Measurements from ENCODE around the gene ALPG. TPM values are rescaled to one million over a fixed set of nuclear protein-coding genes. Genes with fewer than 3 reads are reported as not detected.

The ALPG gene
- total and polyA plus RNA-seq, 2 of the 4 experiments (the other 2 are of a cell fraction) = not detected

- Histone ChIP-seq H2AFZ (replicated peaks; ENCODE audit: low read length, poor library complexity) (no peak overlapping the region), H2BK120ac (ENCODE audit: low read depth, low read length) (no peak overlapping the region), H4K5ac (ENCODE audit: low read depth, low read length) (no peak overlapping the region), H3K9ac (ENCODE audit: low read depth, low read length) (no peak overlapping the region), H3K27me3 (ENCODE audit: control insufficient read depth, insufficient read depth, low read length) (peaks cover 75% of the 10 kb centered on the region), H3K56ac (ENCODE audit: extremely low read depth, insufficient read depth, low read length) (no peak overlapping the region), H3K23ac (ENCODE audit: low read depth, low read length) (no peak overlapping the region), H2BK15ac (ENCODE audit: low read depth, low read length) (no peak overlapping the region), H3K18ac (ENCODE audit: low read depth, low read length) (no peak overlapping the region), H3K14ac (replicated peaks; ENCODE audit: low read depth, low read length) (no peak overlapping the region), H2AK9ac (replicated peaks; ENCODE audit: low read depth, low read length, poor library complexity) (no peak overlapping the region), H2BK20ac (ENCODE audit: low read depth, low read length) (no peak overlapping the region), H2AK5ac (ENCODE audit: low read depth, low read length) (no peak overlapping the region), H4K8ac (ENCODE audit: low read depth in 2 of 2, low read length in 2 of 2) (no peak overlapping the region), H3K9me3 (ENCODE audit: control insufficient read depth, insufficient read depth, low read length) (peaks cover 5% of the 10 kb centered on the region; the same call in 1 of the 2 replicates), H3K4me3 (ENCODE audit: insufficient read depth, low read depth, low read length) (no peak overlapping the region), H4K20me1 (ENCODE audit: insufficient read depth, low read length) (no peaks in the 10 kb centered on the region; the same call in 1 of the 2 replicates), H3K9me1 (ENCODE audit: insufficient read depth, low read length) (no peaks in the 10 kb centered on the region), H3K4ac (ENCODE audit: low read depth, low read length) (no peak overlapping the region), H4K91ac (ENCODE audit: insufficient read depth, low read depth, low read length) (no peak overlapping the region), H3K27ac (ENCODE audit: insufficient read depth, low read length) (no peak overlapping the region), H3K4me2 (ENCODE audit: low read depth, low read length) (no peak overlapping the region), H3K79me1 (ENCODE audit: low read depth in 1 of 2, low read length in 2 of 2) (no peaks in the 10 kb centered on the region), H3K36me3 (ENCODE audit: control insufficient read depth, insufficient read depth, low read length) (no peaks in the 10 kb centered on the region), H3K4me1 (ENCODE audit: control insufficient read depth, insufficient read depth, low read length) (no peaks in the 10 kb centered on the region), H2BK5ac (ENCODE audit: low read depth, low read length, poor library complexity, severe bottlenecking) (no peak overlapping the region)
- POLR2A ChIA-PET (ENCODE audit: unreplicated experiment) = no interaction called here
- dilution Hi-C loops (cut with HindIII; ENCODE audit: low sequenced_read_pairs, unreplicated experiment) (no loop called here), intact Hi-C loops (cut with micrococcal nuclease) (no loop called here), in situ Hi-C loops (cut with MboI; ENCODE audit: low sequenced_read_pairs) (no loop called here)
- DNase-seq (no peak), ATAC-seq (ENCODE audit: low read depth) (no peak)
- CTCF ChIA-PET = no interaction called here
- TF ChIP-seq MXI1 (IDR thresholded peaks at IDR 0.05; ENCODE audit: borderline replicate concordance, low read depth, low read length) (no peak), NFE2L2 (IDR thresholded peaks at IDR 0.05; ENCODE audit: low read depth, low read length) (no peak), FOS (IDR thresholded peaks at IDR 0.05; ENCODE audit: low read depth, low read length) (no peak), RAD21 (IDR thresholded peaks at IDR 0.05; ENCODE audit: low read length) (no peak), SMC3 (IDR thresholded peaks at IDR 0.05; ENCODE audit: low read depth, low read length) (no peak), MAFK (IDR thresholded peaks at IDR 0.05; ENCODE audit: low read depth, low read length) (no peak), POLR2A (IDR thresholded peaks at IDR 0.05; ENCODE audit: low read depth, low read length) (no peak), CHD1 (IDR thresholded peaks at IDR 0.05; ENCODE audit: low read depth, low read length) (no peak), BHLHE40 (IDR thresholded peaks at IDR 0.05; ENCODE audit: low read depth, low read length) (no peak), MAZ (IDR thresholded peaks at IDR 0.05; ENCODE audit: borderline replicate concordance, low read depth, low read length) (no peak), CEBPB (IDR thresholded peaks at IDR 0.05; ENCODE audit: low read depth, low read length) (no peak), USF2 (IDR thresholded peaks at IDR 0.05; ENCODE audit: low read depth, low read length) (no peak)
- TF ChIP-seq, protein P1, sequence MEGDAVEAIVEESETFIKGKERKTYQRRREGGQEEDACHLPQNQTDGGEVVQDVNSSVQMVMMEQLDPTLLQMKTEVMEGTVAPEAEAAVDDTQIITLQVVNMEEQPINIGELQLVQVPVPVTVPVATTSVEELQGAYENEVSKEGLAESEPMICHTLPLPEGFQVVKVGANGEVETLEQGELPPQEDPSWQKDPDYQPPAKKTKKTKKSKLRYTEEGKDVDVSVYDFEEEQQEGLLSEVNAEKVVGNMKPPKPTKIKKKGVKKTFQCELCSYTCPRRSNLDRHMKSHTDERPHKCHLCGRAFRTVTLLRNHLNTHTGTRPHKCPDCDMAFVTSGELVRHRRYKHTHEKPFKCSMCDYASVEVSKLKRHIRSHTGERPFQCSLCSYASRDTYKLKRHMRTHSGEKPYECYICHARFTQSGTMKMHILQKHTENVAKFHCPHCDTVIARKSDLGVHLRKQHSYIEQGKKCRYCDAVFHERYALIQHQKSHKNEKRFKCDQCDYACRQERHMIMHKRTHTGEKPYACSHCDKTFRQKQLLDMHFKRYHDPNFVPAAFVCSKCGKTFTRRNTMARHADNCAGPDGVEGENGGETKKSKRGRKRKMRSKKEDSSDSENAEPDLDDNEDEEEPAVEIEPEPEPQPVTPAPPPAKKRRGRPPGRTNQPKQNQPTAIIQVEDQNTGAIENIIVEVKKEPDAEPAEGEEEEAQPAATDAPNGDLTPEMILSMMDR (conservative IDR thresholded peaks at IDR 0.05; ENCODE audit: low read depth, low read length) = no peak
- TF ChIP-seq, protein P2, sequence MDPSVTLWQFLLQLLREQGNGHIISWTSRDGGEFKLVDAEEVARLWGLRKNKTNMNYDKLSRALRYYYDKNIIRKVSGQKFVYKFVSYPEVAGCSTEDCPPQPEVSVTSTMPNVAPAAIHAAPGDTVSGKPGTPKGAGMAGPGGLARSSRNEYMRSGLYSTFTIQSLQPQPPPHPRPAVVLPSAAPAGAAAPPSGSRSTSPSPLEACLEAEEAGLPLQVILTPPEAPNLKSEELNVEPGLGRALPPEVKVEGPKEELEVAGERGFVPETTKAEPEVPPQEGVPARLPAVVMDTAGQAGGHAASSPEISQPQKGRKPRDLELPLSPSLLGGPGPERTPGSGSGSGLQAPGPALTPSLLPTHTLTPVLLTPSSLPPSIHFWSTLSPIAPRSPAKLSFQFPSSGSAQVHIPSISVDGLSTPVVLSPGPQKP (IDR thresholded peaks at IDR 0.05; ENCODE audit: borderline replicate concordance, low read depth, low read length) = no peak
- no TSS peak for BruUV-seq (replicated peaks)
- 12% methylated on average over 6 of the region's 22 CpGs; no CpG with 5 or more reads in 1 of the 2 experiments for WGBS, 2 experiments (ENCODE audit: extremely low coverage in 2 of 2, insufficient read length in 1 of 2)
These were observed 14.6 kb downstream of the ALPG start for GRCh38 chr2:232421189-232421785.
